GM23338 (cell line): Measurements from ENCODE around the gene LPCAT3. TPM values are rescaled to one million over a fixed set of nuclear protein-coding genes. Genes with fewer than 3 reads are reported as not detected.

ENCODE experiments used
- ATAC-seq: fragments of 200-7000 bp; cut with Tn5 transposase; 3 replicates; pipeline ENCODE4 v1.9.1; 2020
- DNase-seq: peaks from one replicate; pipeline ENCODE4 v3.0.0-alpha.2; 2015; ENCODE audit warnings: low spot score
- H2AFZ ChIP-seq: fragments of 200-600 bp; sonication (generic); 2 replicates; pipeline ENCODE4 v1.8.0; 2016; ENCODE audit warnings: antibody characterized with exemption, mild to moderate bottlenecking, moderate library complexity
- H3F3A ChIP-seq: fragments of 200-600 bp; sonication (generic); replicated peaks from 2 replicates; pipeline ENCODE4 v1.8.0; 2017; ENCODE audit warnings: antibody characterized with exemption, mixed run types, low read depth
- H3K27ac ChIP-seq: fragments of 200-600 bp; sonication (generic); 2 replicates; pipeline ENCODE4 v1.6.1; 2016; ENCODE audit warnings: low read depth
- H3K27me3 ChIP-seq: fragments of 200-600 bp; sonication (generic); 2 replicates; pipeline ENCODE4 v1.8.0; 2016; ENCODE audit warnings: mild to moderate bottlenecking, mixed run types, moderate library complexity; ENCODE audit not compliant: insufficient read depth
- H3K36me3 ChIP-seq: fragments of 200-600 bp; sonication (generic); 2 replicates; pipeline ENCODE4 v1.8.0; 2016; ENCODE audit warnings: mild to moderate bottlenecking; ENCODE audit not compliant: insufficient read depth
- H3K4me1 ChIP-seq: fragments of 200-600 bp; sonication (generic); 2 replicates; pipeline ENCODE4 v1.8.0; 2016; ENCODE audit warnings: mild to moderate bottlenecking, moderate library complexity; ENCODE audit not compliant: insufficient read depth
- H3K4me2 ChIP-seq: fragments of 200-600 bp; sonication (generic); 2 replicates; pipeline ENCODE4 v1.7.1; 2017; ENCODE audit warnings: mixed run types
- H3K4me3 ChIP-seq: fragments of 200-600 bp; sonication (generic); 2 replicates; pipeline ENCODE4 v1.6.1; 2016; ENCODE audit warnings: mixed run types
- H3K79me2 ChIP-seq: fragments of 200-600 bp; sonication (generic); replicated peaks from 2 replicates; pipeline ENCODE4 v1.8.0; 2017; ENCODE audit warnings: mild to moderate bottlenecking; ENCODE audit not compliant: insufficient read depth
- H3K9me2 ChIP-seq: fragments of 200-600 bp; sonication (generic); 2 replicates; pipeline ENCODE4 v1.8.0; 2017; ENCODE audit not compliant: insufficient read depth
- H4K20me1 ChIP-seq: fragments of 200-600 bp; sonication (generic); replicated peaks from 2 replicates; pipeline ENCODE4 v1.8.0; 2017; ENCODE audit warnings: mild to moderate bottlenecking; ENCODE audit not compliant: insufficient read depth
- H3K27ac Mint-ChIP-seq: 2 replicates; pipeline ENCODE4 v1.8.0; 2020; ENCODE audit warnings: inconsistent platforms, mild to moderate bottlenecking, moderate library complexity, mixed read lengths
- H3K27me3 Mint-ChIP-seq: 3 replicates; pipeline ENCODE4 v1.8.0; 2022; ENCODE audit warnings: low read depth, mild to moderate bottlenecking, moderate library complexity, mixed read lengths, inconsistent platforms; ENCODE audit not compliant: insufficient read depth, poor library complexity
- H3K36me3 Mint-ChIP-seq: 3 replicates; pipeline ENCODE4 v1.8.0; 2021; ENCODE audit warnings: low read depth, mild to moderate bottlenecking, inconsistent platforms, moderate library complexity, mixed read lengths
- H3K4me1 Mint-ChIP-seq: 3 replicates; pipeline ENCODE4 v1.8.0; 2020; ENCODE audit warnings: mild to moderate bottlenecking, inconsistent platforms, mixed read lengths
- H3K4me3 Mint-ChIP-seq: 3 replicates; pipeline ENCODE4 v1.8.0; 2021; ENCODE audit warnings: moderate library complexity, mild to moderate bottlenecking, inconsistent platforms, mixed read lengths
- H3K9me3 Mint-ChIP-seq: 3 replicates; pipeline ENCODE4 v1.8.0; 2020; ENCODE audit warnings: moderate library complexity, mild to moderate bottlenecking, inconsistent platforms, mixed read lengths
- CREB1 ChIP-seq: fragments of 250-450 bp; sonication (Bioruptor Pico); IDR thresholded peaks from 2 replicates; pipeline ENCODE4 v1.5.0; 2020; ENCODE audit warnings: low read depth, mild to moderate bottlenecking, moderate library complexity
- CTCF ChIP-seq, 2 experiments: fragments of 200-600 bp in 1 of 2; sonication (generic) in 1 of 2; conservative IDR thresholded peaks; 2 replicates each; pipeline versions ENCODE4 v1.5.1 to v1.6.1; 2016 to 2017; ENCODE audit warnings: antibody characterized with exemption in 2 of 2, low read depth in 2 of 2, mild to moderate bottlenecking in 2 of 2, moderate library complexity in 1 of 2
- EZH2 ChIP-seq: fragments of 200-600 bp; sonication (generic); IDR thresholded peaks from one replicate; pipeline ENCODE4 v1.8.0; 2017; ENCODE audit warnings: antibody characterized with exemption, mild to moderate bottlenecking, low read depth; ENCODE audit not compliant: unreplicated experiment
- EZH2phosphoT487 ChIP-seq: fragments of 200-600 bp; sonication (generic); IDR thresholded peaks from one replicate; pipeline ENCODE4 v1.8.1; 2018; ENCODE audit warnings: antibody characterized with exemption; ENCODE audit not compliant: unreplicated experiment
- JUNB ChIP-seq: IDR thresholded peaks from one replicate; pipeline ENCODE4 v1.6.1; 2016; ENCODE audit warnings: antibody characterized with exemption; ENCODE audit not compliant: unreplicated experiment
- POLR2AphosphoS5 ChIP-seq: IDR thresholded peaks from 2 replicates; pipeline ENCODE4 v1.6.1; 2016; ENCODE audit warnings: antibody characterized with exemption, low read depth
- ZNF331 ChIP-seq: fragments of 250-450 bp; sonication (Bioruptor Pico); IDR thresholded peaks from 2 replicates; pipeline ENCODE4 v1.5.0; 2020; ENCODE audit warnings: low read depth, mild to moderate bottlenecking, moderate library complexity
- ZNF462 ChIP-seq: fragments of 250-450 bp; sonication (Bioruptor Pico); IDR thresholded peaks from 2 replicates; pipeline ENCODE4 v1.5.0; 2020; ENCODE audit warnings: mild to moderate bottlenecking, moderate library complexity
- polyA plus RNA-seq: library from polyadenylated mRNA; unstranded; fragments of >200 nt; fragmentation: Nextera tagmentation; extraction: Ambion mirVana; gene quantifications from 2 replicates; pipeline ENCODE4 v1.2.1, GENCODE V29; 2016
- total RNA-seq: library from RNA; depleted of rRNA; stranded (reverse); fragments of >200 nt; shearing (Covaris generic); gene quantifications from 2 replicates; pipeline ENCODE4 v1.2.3, GENCODE V29; 2014
- TF ChIP-seq, protein P1 (sequence below): IDR thresholded peaks from 2 replicates; pipeline ENCODE4 v1.6.1; 2016; ENCODE audit warnings: antibody characterized with exemption

Gene LPCAT3
- total and polyA plus RNA-seq, 2 experiments from 2014 or later, result 21.4 to 51.5 TPM

GRCh38 chr12:6944381-6945186 lies 73.7 kb downstream of the LPCAT3 start:
- no peaks in the 10 kb centered on the region for H3K36me3 ChIP-seq
- peaks cover 31% of the 10 kb centered on the region for H3F3A ChIP-seq
- H3K79me2 ChIP-seq, result 0 out of 2 replicates have a peak, but pooled peaks cover 6% of the 10 kb centered on the region
- H3K27ac ChIP-seq, result peak overlapping the region; percentile 87
- no peak overlapping the region for H2AFZ ChIP-seq
- Mint-ChIP-seq H3K4me1 (peaks cover 46% of the 10 kb centered on the region), H3K4me3 (peak overlapping the region; percentile 96), H3K36me3 (peaks cover 21% of the 10 kb centered on the region), H3K27me3 (peaks cover 54% of the 10 kb centered on the region), H3K9me3 (peaks cover 2% of the 10 kb centered on the region; the same call in 2 of the 3 replicates), H3K27ac (peak overlapping the region; percentile 100)
- H3K4me1 ChIP-seq, result peaks cover 20% of the 10 kb centered on the region
- H3K27me3 ChIP-seq, result no peaks in the 10 kb centered on the region
- DNase-seq, result peak; percentile 97
- no peaks in the 10 kb centered on the region for H3K9me2 ChIP-seq
- TF ChIP-seq CREB1 (CRISPR knock-in tag) (peak; percentile 65), POLR2AphosphoS5 (peak; percentile 49; the same call in 1 of the 2 replicates), CTCF (conservative IDR thresholded peaks at IDR 0.05; ENCODE audit: low read depth in 2 of 2) (peak; percentile 62 to 93), EZH2 (no peak)
- H3K4me3 ChIP-seq, result peak overlapping the region; percentile 70
- ATAC-seq, result peak; percentile 45
- H4K20me1 ChIP-seq, result no peaks in the 10 kb centered on the region; the same call in 1 of the 2 replicates
- peak overlapping the region; percentile 79 for H3K4me2 ChIP-seq

GRCh38 chr12:6943722-6944380 lies 74.4 kb downstream of the LPCAT3 start, which contains the start of the genes C12orf57 and RNU7-1:
C12orf57 (plus strand) TSS chr12:6944022; CDS start chr12:6944122, 100 bp downstream.
RNU7-1 (plus strand) TSS chr12:6943816.
- no peaks in the 10 kb centered on the region for H3K9me2 ChIP-seq
- no peaks in the 10 kb centered on the region for H3K36me3 ChIP-seq
- H3K4me3 ChIP-seq, result peak within 1 kb of the TSS; percentile 70
- no peaks in the 10 kb centered on the region; the same call in 1 of the 2 replicates for H4K20me1 ChIP-seq
- H3K36me3 Mint-ChIP-seq, result peaks cover 29% of the 10 kb centered on the region
- H3K4me3 Mint-ChIP-seq, result peak within 1 kb of the TSS; percentile 96
- H3K79me2 ChIP-seq, result 0 out of 2 replicates have a peak, but pooled peaks cover 10% of the 10 kb centered on the region
- DNase-seq (peak; percentile 91), ATAC-seq (peak; percentile 38)
- peaks cover 55% of the 10 kb centered on the region for H3K27me3 Mint-ChIP-seq
- peaks cover 6% of the 10 kb centered on the region; the same call in 2 of the 3 replicates for H3K9me3 Mint-ChIP-seq
- no peaks in the 10 kb centered on the region for H3K27me3 ChIP-seq
- peaks cover 52% of the 10 kb centered on the region for H3K4me1 Mint-ChIP-seq
- H3K4me1 ChIP-seq, result peaks cover 20% of the 10 kb centered on the region
- peak within 1 kb of the TSS; percentile 87 for H3K27ac ChIP-seq
- no peak within 1 kb of the TSS for H2AFZ ChIP-seq
- H3K4me2 ChIP-seq, result peak within 1 kb of the TSS; percentile 79
- peaks cover 38% of the 10 kb centered on the region for H3F3A ChIP-seq
- peak within 1 kb of the TSS; percentile 100 for H3K27ac Mint-ChIP-seq
- TF ChIP-seq EZH2phosphoT487 (no peak), POLR2AphosphoS5 (peak; percentile 100), JUNB (peak; percentile 35), CREB1 (CRISPR knock-in tag) (peak; percentile 72), EZH2 (no peak), ZNF462 (CRISPR knock-in tag) (no peak), ZNF331 (CRISPR knock-in tag) (peak; percentile 5; the same call in 1 of the 2 replicates)
- TF ChIP-seq, protein P1, sequence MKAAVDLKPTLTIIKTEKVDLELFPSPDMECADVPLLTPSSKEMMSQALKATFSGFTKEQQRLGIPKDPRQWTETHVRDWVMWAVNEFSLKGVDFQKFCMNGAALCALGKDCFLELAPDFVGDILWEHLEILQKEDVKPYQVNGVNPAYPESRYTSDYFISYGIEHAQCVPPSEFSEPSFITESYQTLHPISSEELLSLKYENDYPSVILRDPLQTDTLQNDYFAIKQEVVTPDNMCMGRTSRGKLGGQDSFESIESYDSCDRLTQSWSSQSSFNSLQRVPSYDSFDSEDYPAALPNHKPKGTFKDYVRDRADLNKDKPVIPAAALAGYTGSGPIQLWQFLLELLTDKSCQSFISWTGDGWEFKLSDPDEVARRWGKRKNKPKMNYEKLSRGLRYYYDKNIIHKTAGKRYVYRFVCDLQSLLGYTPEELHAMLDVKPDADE, result peak; percentile 89
